Globus pallidus (tissue), 1 donor: ENCODE measurements around the gene F12.

Source experiments
- DNase-seq: peaks from one replicate; pipeline ENCODE4 v3.0.0-alpha.2; 2015; ENCODE audit warnings: low spot score

Gene F12

DNA sequence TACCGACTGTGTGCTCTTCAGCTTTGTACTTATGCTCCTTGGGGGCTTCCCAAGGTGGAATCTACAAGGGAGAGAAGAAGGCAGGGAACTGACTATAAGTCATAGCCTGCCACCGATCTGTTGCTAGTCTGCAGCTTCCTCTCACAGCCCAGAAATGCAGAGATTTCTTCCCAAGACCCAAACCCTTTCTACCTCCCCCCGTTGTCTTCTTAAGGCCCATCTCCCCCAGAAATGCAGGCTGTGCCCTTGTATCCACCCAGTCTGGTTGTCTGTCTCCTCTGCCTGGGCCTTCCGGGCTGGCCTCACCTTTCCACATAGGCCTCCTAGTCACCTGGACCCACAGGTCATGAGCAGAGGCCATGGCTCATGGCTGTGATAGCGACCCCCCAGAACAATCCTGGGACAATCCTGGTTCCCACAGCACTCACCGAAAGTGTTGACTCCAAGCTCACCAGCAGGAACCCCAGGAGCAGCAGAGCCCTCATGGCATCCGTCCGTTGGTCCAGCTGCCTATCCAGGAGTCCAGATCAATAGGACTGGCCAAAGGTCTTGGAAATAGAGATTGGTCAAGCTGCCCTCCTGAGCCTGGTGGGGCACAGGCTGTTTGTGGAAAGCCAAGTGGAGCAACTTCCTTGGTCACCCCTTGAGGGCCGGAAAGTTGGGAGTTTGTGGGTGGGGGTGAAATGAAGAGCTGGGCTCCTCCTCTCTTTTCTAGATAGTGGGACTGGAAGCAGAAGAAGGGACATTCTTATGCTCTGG, at the start of gene F12:
TSS of gene F12 (minus strand) at position 522 of the 759 bp plus-strand sequence. CDS start at position 485, 37 bp downstream.
- no peak for DNase-seq

DNA sequence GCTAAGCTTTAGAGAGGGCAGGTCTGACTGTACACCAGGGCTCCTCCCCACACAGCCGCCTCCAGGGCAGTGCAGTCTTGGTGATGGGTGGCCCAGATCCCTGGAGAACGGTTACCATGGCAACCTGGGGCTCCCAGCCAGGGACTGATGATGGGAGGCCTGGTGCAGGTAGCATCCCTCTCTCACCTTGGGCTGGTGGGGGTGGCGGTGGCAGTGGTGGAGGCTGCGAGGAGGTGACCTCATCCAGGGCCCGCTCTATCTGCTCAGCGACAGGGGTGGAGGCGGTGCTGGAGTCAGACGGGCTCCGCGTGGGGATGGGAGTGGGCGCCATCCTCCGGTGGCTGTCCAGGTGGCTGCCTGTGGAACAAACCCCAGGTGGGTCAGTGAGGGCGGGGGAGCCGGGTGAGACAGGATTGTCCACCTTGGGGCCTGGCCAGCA, 49.6 kb upstream of the F12 start:
- DNase-seq, result no peak

DNA sequence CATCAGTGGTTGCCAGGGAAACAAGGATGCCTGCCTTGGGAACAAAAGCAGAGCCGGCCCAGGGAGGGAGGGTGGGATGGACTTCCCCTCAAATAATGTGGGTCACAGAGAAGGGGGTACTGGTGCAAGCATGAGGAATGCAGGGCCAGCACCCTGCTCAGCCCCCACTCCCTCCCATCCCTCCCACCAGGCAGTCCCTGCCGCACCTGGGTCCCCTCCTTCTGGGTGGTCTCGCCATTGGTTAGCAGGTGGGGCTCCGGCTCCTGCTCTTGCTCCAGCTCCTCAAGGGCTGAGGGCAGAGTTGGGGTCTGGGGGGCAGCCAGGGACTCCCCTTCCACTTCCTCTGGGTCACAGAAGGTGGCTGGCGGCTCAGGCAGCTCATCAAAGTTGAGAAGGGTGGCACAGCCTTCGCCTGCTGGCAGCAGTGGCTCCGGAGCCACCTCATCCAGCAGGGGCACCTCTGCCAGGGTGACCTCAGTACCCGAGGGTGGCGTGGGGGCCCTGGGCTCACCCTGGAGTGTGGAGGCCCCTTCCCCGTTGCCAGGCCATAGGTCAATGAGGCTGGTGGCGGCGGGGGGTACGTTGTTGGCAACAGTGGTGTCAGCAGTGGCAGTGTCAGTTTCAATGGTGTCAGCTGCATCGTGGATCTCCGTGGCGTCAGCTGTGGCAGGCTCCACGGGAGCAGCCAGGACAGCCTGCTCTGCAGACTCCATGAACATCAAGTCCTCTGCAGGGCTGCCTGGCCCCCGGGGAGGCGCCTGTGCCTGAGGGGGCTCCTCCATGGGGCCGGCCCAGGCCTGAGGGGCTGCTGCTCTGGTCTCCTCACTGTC, 48.7 kb upstream of the F12 start:
- DNase-seq, result no peak

DNA sequence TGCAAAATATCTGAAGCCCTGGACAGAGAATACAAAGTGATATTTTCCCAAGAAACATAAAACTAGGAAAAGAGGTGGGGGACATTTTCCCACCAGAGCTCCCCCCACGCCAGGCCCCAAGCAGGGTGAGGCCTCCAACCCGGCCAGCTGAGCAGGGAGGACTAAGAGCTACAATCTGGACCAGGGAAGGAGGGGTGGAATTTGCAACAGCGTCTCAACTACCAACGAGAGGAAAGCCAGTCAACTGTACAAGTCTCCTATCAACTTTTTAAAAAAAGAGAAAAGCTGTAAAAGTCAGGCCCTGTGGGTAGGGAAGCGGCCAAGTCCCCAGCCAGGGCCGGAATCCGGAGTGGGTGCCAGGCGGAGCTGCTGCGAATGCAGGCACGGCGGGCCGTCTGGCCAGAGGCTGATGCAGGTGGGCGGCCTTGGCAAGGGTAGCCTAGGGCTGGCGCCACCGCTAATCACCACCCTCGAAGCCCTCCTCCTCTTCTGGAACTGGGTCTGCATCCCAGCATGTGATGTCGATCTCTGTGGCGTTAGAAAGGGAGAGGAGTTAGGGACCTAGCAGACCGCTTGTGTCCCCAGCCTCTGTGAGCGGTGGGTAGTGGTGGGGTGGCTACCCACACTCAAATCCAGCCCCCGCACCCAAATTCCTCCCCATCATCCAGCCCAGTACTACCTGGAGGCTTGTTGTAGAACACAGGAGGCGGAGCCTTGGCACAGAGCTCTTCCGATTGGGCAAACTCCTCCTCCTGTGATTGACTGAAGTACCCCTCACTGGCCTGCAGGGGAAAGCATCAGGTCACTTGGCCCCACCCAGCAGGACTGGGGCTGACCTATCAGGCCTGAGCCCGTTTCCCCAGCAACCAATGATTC, 47.9 kb upstream of the F12 start:
- DNase-seq, result peak; percentile 88

DNA sequence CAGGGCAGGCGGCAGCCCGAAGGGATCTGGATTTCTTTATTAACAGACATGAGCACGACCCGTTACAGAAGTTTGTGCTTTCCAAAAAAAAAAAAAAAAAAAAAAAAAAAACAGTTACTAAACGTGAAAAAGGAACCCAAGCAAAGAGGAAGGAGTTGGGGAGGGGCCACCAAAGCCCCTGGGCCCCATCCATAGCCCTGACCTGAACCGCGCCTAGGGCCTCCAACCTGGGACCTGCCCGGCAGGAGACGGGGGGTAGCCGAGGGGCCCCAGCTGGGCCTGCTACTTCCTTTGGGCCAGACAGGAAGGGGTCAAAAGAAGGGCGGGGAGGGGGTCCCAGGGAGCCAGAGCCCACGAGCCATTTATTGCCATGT, 47.2 kb upstream of the F12 start:
- DNase-seq, result no peak

DNA sequence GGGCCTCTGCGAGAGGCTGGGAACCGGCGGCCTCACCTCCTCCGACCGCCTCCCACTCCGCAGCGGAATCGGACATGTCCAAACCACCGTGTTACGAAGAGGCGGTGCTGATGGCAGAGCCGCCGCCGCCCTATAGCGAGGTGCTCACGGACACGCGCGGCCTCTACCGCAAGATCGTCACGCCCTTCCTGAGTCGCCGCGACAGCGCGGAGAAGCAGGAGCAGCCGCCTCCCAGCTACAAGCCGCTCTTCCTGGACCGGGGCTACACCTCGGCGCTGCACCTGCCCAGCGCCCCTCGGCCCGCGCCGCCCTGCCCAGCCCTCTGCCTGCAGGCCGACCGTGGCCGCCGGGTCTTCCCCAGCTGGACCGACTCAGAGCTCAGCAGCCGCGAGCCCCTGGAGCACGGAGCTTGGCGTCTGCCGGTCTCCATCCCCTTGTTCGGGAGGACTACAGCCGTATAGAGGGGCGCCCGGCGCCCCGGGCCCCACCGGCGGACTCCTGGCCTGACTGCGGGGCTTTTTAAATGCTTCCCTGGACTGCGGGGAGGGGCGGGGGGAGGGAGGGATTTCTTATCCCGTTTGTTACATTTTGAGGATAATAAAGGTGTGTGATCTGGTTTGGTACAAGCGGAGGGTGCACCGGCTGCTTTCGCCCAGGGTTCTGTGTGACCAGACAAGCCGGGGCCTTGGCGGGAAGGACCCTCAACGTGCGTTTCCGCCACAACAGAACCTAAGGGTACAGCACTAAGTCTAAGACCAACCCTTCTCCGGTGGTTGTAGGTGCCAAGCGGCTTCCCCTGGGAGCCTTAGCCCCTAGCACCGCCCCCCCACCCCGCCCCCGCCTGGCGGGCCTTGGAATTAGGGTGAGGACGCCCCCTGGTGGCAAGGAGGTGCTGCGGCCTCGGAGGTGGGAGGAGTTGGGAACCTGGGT, 46.6 kb upstream of the F12 start:
- peak; percentile 75 for DNase-seq

DNA sequence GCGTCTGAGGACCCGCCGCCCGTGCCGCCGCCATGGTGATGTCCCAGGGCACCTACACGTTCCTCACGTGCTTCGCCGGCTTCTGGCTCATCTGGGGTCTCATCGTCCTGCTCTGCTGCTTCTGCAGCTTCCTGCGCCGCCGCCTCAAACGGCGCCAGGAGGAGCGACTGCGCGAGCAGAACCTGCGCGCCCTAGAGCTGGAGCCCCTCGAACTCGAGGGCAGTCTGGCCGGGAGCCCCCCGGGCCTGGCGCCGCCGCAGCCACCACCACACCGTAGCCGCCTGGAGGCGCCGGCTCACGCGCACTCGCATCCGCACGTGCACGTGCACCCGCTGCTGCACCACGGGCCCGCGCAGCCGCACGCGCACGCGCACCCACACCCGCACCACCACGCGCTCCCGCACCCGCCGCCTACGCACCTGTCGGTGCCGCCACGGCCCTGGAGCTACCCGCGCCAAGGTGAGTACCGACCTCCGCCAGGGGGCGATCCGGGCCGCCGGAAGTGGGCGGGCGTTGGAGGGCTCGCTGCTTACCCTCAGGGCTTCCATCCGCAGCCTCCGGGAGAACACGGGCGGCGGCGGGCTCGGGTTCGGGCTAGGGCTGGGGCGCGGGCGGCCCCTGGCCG, 45.8 kb upstream of the F12 start:
- DNase-seq, result no peak

DNA sequence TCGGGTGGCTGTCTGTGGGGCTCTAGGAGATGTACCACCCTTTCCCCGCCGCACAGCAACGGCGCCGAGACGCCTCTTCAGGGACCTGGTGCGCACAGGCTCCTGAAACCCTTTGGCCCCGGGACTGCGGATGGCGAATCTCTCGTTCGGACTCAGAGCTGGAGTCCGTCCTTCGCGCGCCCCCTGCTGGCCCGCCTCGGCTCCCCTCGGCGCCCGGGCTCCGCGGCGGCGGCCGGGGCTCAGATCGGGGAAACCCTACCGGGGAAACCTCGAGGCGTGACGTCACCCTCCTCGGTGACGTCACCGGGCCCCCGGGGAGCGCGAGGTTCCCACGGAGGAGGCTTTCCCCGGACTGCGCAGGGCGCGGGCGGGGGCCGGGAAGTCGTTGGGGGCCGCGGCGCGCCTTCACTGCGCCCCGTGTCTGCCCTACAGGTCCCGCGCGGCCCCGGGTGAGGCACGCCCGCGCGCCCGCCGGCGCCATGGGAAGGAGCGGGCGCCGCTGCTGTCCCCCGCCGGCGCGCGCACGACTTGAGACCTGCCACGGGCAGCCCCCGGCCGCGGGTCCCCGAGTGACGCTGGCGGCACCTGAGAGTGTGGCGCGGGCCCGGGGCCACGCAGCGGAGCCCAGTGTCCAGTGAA, 45.2 kb upstream of the F12 start:
- DNase-seq, result peak; percentile 82

DNA sequence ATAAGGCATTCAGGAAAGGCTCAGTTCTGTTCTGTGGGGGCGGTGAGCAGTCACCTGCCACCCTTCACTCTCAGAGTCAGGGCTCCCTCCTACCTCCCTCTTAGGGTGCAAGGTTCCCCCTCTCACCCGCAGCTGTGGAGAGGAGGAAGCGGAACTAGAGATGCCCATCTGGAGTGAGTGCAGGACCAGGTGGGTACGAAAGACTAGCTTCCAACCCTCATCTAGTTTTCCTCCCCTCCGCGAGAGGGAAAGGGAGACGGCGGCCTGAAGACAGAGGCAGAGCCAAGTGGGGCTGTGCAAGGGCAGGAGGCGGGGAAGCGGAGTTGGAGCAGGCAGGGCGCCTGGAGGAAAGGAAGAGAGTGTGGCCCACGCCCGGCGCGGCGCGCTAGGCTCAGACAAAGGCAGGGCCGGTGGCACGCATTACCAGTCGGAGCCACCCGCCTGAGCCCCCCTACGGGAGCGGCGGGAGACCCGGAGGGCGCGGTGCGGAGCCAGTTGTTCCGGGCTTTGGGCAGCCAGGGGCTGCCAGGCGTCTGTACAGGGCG, 44.6 kb upstream of the F12 start:
- DNase-seq, result no peak

DNA sequence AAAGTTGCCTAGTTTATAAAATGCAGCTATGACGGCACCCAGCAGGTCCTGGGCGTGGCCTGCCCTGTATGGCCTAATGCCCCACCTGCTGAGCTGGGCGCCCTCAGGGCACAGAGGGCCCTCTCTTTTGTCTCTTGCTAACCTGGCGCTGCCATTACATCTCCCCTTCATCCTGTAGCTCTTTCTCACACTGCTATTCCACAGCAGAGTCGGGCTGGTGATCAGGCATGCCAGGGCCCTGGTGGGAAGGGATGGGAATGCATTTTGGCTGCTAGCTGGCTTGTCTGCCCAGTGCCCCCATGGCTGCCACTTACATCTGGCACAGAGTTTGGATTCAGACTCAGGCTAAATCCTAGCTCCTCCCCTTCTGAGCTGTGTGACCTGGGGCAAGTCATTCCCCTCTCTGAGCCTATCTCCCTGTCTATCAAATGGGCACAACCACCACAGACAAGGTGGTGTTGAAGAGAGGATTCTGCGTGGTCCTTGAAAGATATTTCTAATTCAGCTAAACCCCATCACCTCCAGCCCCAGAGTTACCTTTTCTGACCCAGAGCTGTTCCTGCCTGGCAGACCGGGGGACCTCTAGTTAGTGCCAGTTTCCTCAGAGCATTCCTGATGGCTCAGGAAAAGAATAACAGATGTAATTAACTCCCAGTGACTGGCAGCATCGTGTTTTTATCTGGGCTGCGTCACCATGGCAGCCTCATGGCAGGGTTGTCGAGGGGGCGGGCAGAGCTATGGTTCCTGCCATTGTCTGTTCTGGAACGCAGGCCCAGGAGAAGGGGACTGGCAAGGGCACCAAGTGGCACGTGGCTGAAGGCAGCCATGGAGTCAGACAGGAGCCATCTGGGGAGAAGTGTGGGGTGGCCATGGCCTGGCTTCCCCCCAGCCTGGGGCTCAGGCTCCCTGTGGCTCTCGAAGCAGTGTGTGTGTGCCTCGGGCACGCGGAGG, 43.6 kb upstream of the F12 start:
- DNase-seq, result no peak

DNA sequence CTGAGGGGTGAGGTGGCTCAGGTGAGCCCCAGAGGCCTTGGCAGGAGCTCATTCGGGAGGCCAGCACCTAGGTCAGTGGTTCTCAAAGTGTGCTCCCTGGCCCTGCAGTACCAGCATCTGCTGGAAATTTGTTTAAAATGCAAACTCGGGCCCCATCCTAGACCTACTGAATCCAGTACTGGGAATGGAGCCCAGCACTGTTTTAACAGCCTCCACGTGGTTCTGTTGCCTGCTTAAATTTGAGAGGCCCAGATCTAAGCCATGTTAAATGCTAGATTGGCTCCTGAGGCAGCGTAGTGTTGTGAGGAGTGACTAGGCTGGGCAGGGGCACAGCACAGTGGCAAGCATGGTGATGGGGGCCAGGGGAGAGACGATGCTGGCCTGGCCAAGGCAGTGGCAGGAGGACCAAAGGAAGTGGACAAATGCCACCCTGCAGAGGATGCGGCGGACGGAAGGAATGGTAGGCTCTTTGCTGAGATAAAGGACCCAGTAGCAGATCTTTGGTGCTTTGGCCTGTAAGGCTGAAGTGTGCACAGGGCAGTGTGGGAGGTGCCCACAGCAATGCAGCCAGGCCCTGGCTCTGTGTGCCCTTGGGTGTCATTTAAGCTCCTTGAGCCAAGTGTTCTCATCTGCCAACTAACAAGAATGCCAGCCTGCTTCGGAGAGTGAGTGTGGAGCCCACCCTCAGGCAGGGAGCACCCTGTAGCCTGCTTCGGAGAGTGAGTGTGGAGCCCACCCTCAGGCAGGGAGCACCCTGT, 41.5 kb upstream of the F12 start:
- no peak for DNase-seq

DNA sequence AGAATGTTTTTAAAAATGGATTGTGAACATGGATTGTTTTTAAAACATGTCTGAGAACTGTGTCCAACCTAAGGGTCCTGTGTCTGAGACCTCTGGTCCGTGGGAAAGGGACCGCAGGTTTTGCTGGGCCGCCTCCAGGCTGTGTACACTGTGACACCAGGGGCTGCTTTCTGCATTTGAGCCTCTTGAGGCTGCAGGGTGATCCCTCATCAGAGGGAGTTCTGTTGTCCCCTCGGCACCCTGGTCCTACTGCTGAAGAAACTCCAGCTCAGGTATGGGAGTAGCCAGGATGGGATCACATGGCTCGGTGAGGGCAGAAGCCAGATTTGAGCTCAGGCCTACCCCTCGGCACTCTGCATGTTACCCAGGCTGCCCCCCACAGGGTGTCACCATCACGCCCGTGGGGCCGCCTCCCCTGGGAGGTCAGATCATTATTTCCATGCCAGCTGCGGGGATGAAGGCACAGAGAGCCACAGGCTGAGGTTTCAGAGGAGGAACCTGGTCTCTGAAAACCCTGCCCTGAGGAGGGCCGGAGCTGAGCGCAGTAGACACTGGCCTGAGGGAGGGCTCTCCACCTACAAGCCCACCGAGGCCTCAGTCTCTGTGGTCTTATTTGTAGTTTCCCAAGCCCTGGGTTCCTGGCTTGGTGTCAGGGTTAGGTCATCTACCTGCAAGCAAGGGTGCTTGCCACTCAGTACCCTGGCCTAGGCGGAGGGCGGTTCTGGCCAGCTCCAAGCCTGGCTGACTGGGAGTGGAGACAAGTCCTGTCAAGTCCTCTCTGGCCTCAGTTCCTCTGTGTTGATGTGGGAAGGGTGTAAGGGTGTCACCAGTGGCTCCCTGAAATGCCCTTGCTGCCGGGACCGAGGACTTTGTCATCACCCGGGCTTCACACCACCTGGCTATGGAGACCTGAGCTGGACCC, 40.0 kb upstream of the F12 start:
- no peak for DNase-seq

DNA sequence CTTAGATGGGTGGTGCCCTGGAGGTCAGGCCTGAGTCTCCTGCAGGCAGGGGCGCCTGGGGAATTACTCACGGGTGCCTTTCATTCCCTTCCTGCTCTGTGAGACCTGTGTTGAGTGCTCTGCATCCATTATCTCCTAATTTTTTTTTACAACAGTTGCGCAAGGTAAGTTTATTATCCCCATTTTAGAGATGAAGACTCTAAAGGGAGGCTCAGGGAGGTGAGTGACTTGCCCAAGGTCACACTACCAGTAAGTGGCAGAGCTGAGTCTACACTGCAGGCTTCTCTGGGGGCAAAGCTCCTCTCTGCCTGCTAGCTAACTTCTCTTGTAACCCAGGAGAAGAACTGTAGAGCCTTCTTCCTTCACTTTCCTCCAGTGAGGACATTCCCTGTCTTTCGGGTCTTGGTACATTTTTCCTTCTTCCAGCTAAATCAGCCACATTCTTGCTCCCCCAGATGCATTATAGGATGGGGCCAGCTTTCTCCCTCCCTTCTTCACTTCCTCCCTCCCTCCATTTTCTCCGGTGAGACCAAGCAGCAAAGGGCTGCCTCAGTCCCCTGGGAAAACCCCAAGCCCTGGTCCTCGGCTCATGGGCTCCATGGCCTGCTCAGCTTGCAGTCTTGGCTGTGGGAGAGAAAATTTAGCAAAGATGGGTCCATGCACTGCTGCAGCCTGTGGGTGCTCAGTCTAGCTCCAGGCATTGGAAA, 39.0 kb upstream of the F12 start:
- DNase-seq, result no peak

DNA sequence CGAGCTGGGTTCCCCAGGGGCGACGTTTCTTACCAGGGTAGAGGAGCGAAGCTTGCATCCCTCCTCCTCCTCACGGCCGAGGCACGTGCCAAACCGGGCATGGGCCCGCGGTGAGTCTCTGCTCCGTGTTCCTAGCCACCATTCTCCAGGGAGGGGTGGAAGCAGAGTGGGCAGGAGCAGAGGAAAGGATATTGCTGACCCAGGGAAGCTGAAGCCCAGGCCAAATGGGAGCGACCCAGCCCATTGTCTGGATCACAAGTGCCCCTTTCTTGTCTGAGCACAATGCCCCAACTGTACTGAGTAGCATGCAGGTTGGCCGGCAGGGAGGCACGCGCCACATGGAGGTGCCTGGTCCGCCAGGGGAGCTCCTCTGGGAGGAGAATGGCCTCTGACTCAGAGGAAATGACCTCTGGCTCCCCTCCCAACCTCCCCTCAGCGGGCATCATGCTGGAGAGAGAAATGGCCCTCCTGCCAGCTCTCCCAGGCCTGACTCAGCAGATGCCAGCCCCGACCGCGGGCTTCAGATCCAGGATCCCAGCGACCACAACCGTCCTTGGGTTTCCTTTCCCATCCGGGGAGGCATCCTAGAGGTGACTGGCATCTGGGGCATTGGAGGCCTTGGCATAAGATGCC, 38.4 kb upstream of the F12 start:
- peak; percentile 95 for DNase-seq

DNA sequence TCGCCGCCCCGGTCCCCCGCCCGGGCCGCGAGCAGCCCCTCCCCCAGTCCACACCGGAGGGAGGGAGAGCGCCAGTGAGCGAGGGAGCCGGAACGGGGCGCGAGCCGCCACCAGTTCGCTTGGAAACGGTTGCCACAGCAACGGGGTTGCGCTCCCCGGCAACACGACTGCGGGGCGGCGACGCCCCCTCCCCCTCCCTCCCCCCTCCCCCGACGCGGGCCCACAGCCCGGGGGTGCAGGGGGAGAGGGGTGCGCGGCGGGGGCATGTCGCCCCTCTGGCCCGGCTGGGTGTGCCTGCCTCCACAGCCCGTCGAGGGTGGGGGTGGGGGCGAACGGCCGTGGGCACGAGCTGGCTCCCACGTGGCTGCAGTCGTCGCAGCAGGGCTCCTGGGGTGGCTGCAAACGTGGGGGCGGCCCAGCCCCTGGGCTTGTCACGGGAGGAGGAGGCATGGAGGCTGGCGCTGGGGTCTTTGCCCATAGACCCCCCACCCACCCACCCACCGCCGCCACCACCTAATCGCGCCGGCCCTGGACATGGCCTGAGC, 37.8 kb upstream of the F12 start:
- DNase-seq, result peak; percentile 78
